CD14-positive monocyte (primary cell): ENCODE results near the gene CD8B2. TPM values are rescaled to one million over a fixed set of nuclear protein-coding genes. Genes with fewer than 3 reads are reported as not detected.
"Not testable (repeated sequence)": the region's sequence is repeated elsewhere in the genome, so short reads cannot be mapped to it uniquely, and the experiment has no call there.

Source experiments
- DNase-seq, 3 donors: peaks; one replicate each; pipeline ENCODE4 v3.0.0-alpha.2; 2011 to 2022
- H2AFZ ChIP-seq: 2 replicates; pipeline ENCODE4 v1.6.0; 2012; ENCODE audit warnings: mild to moderate bottlenecking, low read depth, low read length, inconsistent platforms; ENCODE audit not compliant: insufficient read depth, poor library complexity, severe bottlenecking
- H3K27ac ChIP-seq, 2 donors: 1 replicate in 1 of 2; 2 replicates in 1 of 2; pipeline ENCODE4 v1.5.1; 2012 to 2013; ENCODE audit warnings: low read length in 2 of 2, control low read depth in 1 of 2, inconsistent platforms in 1 of 2, low read depth in 1 of 2, mild to moderate bottlenecking in 1 of 2
- H3K27me3 ChIP-seq, 2 donors: one replicate each; pipeline versions ENCODE4 v1.6.0 to v1.6.1; 2011 to 2013; ENCODE audit warnings: low read length in 2 of 2; ENCODE audit not compliant: control insufficient read depth in 2 of 2, insufficient read depth in 2 of 2
- H3K36me3 ChIP-seq, 2 donors: replicated peaks in 1 of 2; 1 replicate in 1 of 2; 2 replicates in 1 of 2; pipeline versions ENCODE4 v1.5.1 to v1.6.1; 2012 to 2013; ENCODE audit warnings: low read length in 2 of 2, control low read depth in 1 of 2, inconsistent platforms in 1 of 2, mild to moderate bottlenecking in 1 of 2; ENCODE audit not compliant: insufficient read depth in 2 of 2, control insufficient read depth in 1 of 2
- H3K4me1 ChIP-seq, 2 donors: 1 replicate in 1 of 2; 2 replicates in 1 of 2; pipeline versions ENCODE4 v1.5.1 to v1.6.1; 2012 to 2013; ENCODE audit warnings: low read length in 2 of 2, control low read depth in 1 of 2, inconsistent platforms in 1 of 2, mild to moderate bottlenecking in 1 of 2, moderate library complexity in 1 of 2; ENCODE audit not compliant: insufficient read depth in 2 of 2, control insufficient read depth in 1 of 2
- H3K4me2 ChIP-seq: replicated peaks from 2 replicates; pipeline ENCODE3; 2012; ENCODE audit warnings: low read length, moderate library complexity, mild to moderate bottlenecking; ENCODE audit not compliant: poor library complexity, severe bottlenecking; ENCODE audit errors: extremely low read depth
- H3K4me3 ChIP-seq, 3 experiments: fragments of 200-600 bp in 1 of 3; sonication (generic) in 1 of 3; replicated peaks in 1 of 3; 1 replicate in 2 of 3; 2 replicates in 1 of 3; pipeline ENCODE4 v1.5.1; 2011 to 2013; ENCODE audit warnings: low read length in 3 of 3, mild to moderate bottlenecking in 3 of 3, control low read depth in 2 of 3, low read depth in 2 of 3, inconsistent platforms in 1 of 3, moderate library complexity in 1 of 3
- H3K79me2 ChIP-seq: 2 replicates; pipeline ENCODE4 v1.6.0; 2012; ENCODE audit warnings: mild to moderate bottlenecking, control low read depth, inconsistent platforms, low read length, moderate library complexity; ENCODE audit not compliant: insufficient read depth
- H3K9ac ChIP-seq: 2 replicates; pipeline ENCODE4 v1.6.0; 2017; ENCODE audit warnings: low read length, mild to moderate bottlenecking; ENCODE audit not compliant: insufficient read depth, poor library complexity, severe bottlenecking
- H3K9me3 ChIP-seq, 2 donors: replicated peaks in 1 of 2; 1 replicate in 1 of 2; 2 replicates in 1 of 2; pipeline versions ENCODE4 v1.5.1 to v1.6.1; 2012 to 2013; ENCODE audit warnings: low read length in 2 of 2, control low read depth in 1 of 2; ENCODE audit not compliant: control insufficient read depth in 1 of 2, insufficient read depth in 1 of 2
- H4K20me1 ChIP-seq: 2 replicates; pipeline ENCODE4 v1.6.0; 2012; ENCODE audit warnings: mild to moderate bottlenecking, low read length, control low read depth, moderate library complexity; ENCODE audit not compliant: insufficient read depth
- H3K27ac Mint-ChIP-seq, 7 donors: one replicate each; pipeline ENCODE4 v1.8.0; 2020; ENCODE audit warnings: mild to moderate bottlenecking in 7 of 7, mixed read lengths in 7 of 7, moderate library complexity in 6 of 7, inconsistent platforms in 2 of 7
- H3K27me3 Mint-ChIP-seq, 3 donors: one replicate each; pipeline ENCODE4 v1.8.0; 2021 to 2022; ENCODE audit warnings: low read depth in 3 of 3, mild to moderate bottlenecking in 3 of 3, mixed read lengths in 3 of 3, moderate library complexity in 3 of 3, inconsistent platforms in 1 of 3
- H3K36me3 Mint-ChIP-seq, 2 donors: one replicate each; pipeline ENCODE4 v1.8.0; 2020; ENCODE audit warnings: mixed read lengths in 2 of 2, inconsistent platforms in 1 of 2, mild to moderate bottlenecking in 1 of 2
- H3K4me1 Mint-ChIP-seq: one replicate; pipeline ENCODE4 v1.8.0; 2020; ENCODE audit warnings: mild to moderate bottlenecking, mixed read lengths
- H3K4me3 Mint-ChIP-seq, 2 donors: one replicate each; pipeline ENCODE4 v1.8.0; 2020; ENCODE audit warnings: mild to moderate bottlenecking in 2 of 2, mixed read lengths in 2 of 2, moderate library complexity in 1 of 2
- H3K9me3 Mint-ChIP-seq, 7 donors: one replicate each; pipeline ENCODE4 v1.8.0; 2020 to 2022; ENCODE audit warnings: mixed read lengths in 7 of 7, mild to moderate bottlenecking in 6 of 7, moderate library complexity in 6 of 7, inconsistent platforms in 2 of 7
- WGBS: methylation state at CpG from one replicate; pipeline ENCODE4 v1.1.5; 2013; ENCODE audit warnings: missing lambda C conversion rate; ENCODE audit not compliant: insufficient coverage; 5-methylcytosine and 5-hydroxymethylcytosine counted together
- intact Hi-C, 2 donors: fragments of 100-400 bp; cut with micrococcal nuclease; formaldehyde crosslinking; loops; one replicate each; pipeline versions ENCODE4 v1.15.0 to v1.15.1; 2023
- polyA plus RNA-seq, 3 donors: library from polyadenylated mRNA; depleted of rRNA in 1 of 3; unstranded in 2 of 3; stranded (reverse) in 1 of 3; fragments of 300-500 nt in 2 of 3; fragments of >200 nt in 1 of 3; fragmentation: Illumina TruSeq in 2 of 3; gene quantifications; 1 replicate in 2 of 3; 2 replicates in 1 of 3; pipeline ENCODE4 v1.2.3, GENCODE V29; 2012 to 2021

The CD8B2 gene
- polyA plus RNA-seq, 3 donors = 0.04 TPM; not detected in 2

DNA sequence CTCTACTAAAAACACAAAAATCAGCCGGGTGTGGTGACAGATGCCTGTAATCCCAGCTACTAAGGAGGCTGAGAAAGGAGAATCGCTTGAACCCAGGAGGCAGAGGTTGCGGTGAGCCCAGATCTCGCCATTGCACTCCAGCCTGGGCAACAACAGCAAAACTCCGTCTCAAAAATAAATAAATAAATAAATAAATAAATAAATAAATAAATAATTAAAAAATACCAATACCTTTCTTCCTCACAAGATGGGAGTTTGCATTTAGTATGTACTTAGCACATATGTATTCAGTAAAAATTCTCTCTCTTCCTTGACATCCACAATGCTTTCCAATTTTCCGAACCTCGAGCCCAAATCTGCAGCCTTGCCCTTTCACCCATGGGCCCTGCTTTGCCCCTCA is 13.2 kb downstream of the CD8B2 start:
- H3K4me1 Mint-ChIP-seq, H3K36me3 ChIP-seq, H3K27ac Mint-ChIP-seq, H3K27ac ChIP-seq, DNase-seq, intact Hi-C loops, H3K27me3 Mint-ChIP-seq, H4K20me1 ChIP-seq, H3K27me3 ChIP-seq, H3K79me2 ChIP-seq, H3K4me3 ChIP-seq, H3K36me3 Mint-ChIP-seq, H2AFZ ChIP-seq, H3K9me3 ChIP-seq, H3K4me2 ChIP-seq, H3K9me3 Mint-ChIP-seq, H3K4me1 ChIP-seq, H3K4me3 Mint-ChIP-seq, H3K9ac ChIP-seq: not testable (repeated sequence)
- no CpG with 5 or more reads among the region's 7 CpGs for WGBS

DNA sequence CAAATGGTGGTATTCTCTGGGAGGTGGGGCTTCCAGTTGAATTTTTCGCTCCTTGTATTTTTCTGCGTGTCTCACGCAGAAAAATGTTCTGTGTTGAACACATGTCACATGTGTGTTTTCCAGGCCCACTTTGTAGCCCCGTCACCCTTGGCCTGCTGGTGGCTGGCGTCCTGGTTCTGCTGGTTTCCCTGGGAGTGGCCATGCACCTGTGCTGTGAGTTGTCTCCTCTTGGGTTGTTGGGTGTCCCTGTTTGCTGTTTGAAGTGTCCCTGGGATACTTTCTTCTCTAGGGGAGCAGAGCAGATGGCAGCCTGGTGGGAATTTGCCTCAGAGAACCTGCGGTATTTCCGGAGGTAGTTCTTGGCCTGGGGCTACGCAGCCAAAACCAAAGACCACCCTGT is 15.2 kb downstream of the CD8B2 start:
- H3K4me1 Mint-ChIP-seq, H3K27me3 ChIP-seq, H3K9me3 Mint-ChIP-seq, H3K9me3 ChIP-seq, H3K36me3 Mint-ChIP-seq, H3K9ac ChIP-seq, intact Hi-C loops, H3K27ac ChIP-seq, H3K79me2 ChIP-seq, H3K4me1 ChIP-seq, H3K27me3 Mint-ChIP-seq, H3K27ac Mint-ChIP-seq, H3K4me3 ChIP-seq, H4K20me1 ChIP-seq, H2AFZ ChIP-seq, H3K36me3 ChIP-seq, H3K4me3 Mint-ChIP-seq, H3K4me2 ChIP-seq, DNase-seq: not testable (repeated sequence)
- WGBS = 100% methylated on average over 2 of the region's 8 CpGs

DNA sequence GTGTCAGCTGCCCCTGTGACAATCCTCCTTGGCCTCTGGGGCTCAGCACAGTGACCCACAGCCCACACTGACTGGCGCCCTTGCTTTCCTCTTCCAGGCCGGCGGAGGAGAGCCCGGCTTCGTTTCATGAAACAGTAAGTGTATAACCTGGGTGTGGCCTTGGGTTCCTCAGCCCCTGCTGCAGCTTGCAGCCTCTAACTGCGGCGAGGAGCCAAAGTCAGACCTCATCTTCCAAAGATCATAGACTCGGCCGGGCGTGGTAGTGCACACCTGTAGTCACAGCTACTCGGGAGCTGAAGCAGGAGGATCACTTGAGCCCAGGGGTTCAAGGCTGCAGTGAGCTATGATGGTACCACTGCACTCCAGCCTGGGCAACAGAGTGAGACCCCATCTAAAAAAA is 17.0 kb downstream of the CD8B2 start:
- H3K4me2 ChIP-seq, H3K4me3 Mint-ChIP-seq, H4K20me1 ChIP-seq, H3K9ac ChIP-seq, H3K9me3 Mint-ChIP-seq, H3K9me3 ChIP-seq, DNase-seq, H3K36me3 Mint-ChIP-seq, intact Hi-C loops, H2AFZ ChIP-seq, H3K79me2 ChIP-seq, H3K27ac ChIP-seq, H3K36me3 ChIP-seq, H3K27me3 ChIP-seq, H3K4me1 ChIP-seq, H3K27me3 Mint-ChIP-seq, H3K4me3 ChIP-seq, H3K4me1 Mint-ChIP-seq: not testable (repeated sequence)
- WGBS = 100% methylated on average over 3 of the region's 11 CpGs
- H3K27ac Mint-ChIP-seq = peak overlapping the region in 1 of 7 donors; percentile 41

DNA sequence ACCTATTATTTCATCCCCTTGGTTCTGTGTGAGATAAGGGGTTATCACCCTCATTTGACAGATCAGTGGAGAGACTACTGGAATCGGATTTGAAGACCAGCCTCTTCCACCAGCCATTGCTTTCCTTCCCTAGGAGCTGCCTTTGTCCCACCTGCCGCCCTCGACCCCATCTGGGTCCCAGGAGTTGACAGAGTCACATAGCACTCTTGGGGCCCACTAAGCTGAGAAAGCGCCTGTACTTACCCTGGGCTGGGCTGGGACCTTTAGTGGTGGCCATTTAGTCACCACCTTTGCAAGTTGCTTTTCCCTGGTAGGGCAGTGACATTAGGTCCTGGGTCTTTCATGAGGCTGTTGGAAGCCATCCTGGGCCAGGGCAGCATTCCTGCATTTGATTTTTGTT is 17.6 kb downstream of the CD8B2 start:
- H3K36me3 ChIP-seq, H3K27me3 ChIP-seq, H3K27ac Mint-ChIP-seq, H3K4me3 ChIP-seq, H3K9me3 Mint-ChIP-seq, H3K9me3 ChIP-seq, H4K20me1 ChIP-seq, H2AFZ ChIP-seq, DNase-seq, H3K27ac ChIP-seq, H3K4me1 Mint-ChIP-seq, H3K79me2 ChIP-seq, H3K4me2 ChIP-seq, H3K36me3 Mint-ChIP-seq, H3K4me1 ChIP-seq, intact Hi-C loops, H3K9ac ChIP-seq, H3K4me3 Mint-ChIP-seq, H3K27me3 Mint-ChIP-seq: not testable (repeated sequence)
- WGBS = 83% methylated on average over 1 of the region's 4 CpGs
